Prostate gland (tissue), 2 donors: ENCODE data around the gene PRKG1.

ENCODE experiments used
- POLR2A ChIP-seq: fragments of 450-650 bp; IDR thresholded peaks from one replicate; pipeline ENCODE4 v1.6.1; 2016; ENCODE audit warnings: antibody characterized with exemption, mild to moderate bottlenecking
- POLR2AphosphoS5 ChIP-seq: sonication (generic); formaldehyde crosslinking; IDR thresholded peaks from one replicate; pipeline ENCODE4 v1.6.1; 2017; ENCODE audit warnings: antibody characterized with exemption
- TF ChIP-seq, protein P1 (sequence below), 4 experiments: fragments of 200-600 bp in 2 of 4; fragments of 450-650 bp in 2 of 4; sonication (generic) in 2 of 4; IDR thresholded peaks; 1 replicate in 3 of 4; 2 replicates in 1 of 4; pipeline ENCODE4 v1.5.1; 2016 to 2019; ENCODE audit warnings: antibody characterized with exemption in 4 of 4, mild to moderate bottlenecking in 2 of 4, moderate library complexity in 2 of 4

DNA sequence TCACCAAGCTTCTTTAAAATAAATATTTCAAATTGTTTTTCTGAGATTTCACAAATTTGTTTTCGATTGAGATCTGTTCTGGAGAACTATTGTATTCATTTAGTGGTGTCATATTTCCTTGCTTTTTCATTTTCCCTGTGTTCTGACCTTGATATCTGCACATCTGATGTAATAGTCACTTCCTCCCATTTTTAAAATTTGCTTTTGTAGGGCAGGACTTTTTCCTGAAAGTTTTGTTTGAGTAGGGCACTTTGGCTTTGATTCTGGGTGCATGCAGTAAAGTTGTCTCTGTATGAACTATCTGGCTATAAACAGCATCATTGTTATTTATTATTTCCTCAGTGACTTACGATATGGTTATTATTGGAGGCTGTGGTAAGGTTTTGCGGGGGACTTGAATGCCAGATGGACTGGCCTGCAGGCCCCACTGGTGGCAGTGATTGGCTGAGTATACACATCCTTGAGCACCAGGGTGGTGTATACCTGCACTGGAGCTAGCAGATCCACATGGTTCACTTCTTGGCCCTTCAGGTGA is 541.5 kb downstream of the PRKG1 start:
- TF ChIP-seq, protein P1, sequence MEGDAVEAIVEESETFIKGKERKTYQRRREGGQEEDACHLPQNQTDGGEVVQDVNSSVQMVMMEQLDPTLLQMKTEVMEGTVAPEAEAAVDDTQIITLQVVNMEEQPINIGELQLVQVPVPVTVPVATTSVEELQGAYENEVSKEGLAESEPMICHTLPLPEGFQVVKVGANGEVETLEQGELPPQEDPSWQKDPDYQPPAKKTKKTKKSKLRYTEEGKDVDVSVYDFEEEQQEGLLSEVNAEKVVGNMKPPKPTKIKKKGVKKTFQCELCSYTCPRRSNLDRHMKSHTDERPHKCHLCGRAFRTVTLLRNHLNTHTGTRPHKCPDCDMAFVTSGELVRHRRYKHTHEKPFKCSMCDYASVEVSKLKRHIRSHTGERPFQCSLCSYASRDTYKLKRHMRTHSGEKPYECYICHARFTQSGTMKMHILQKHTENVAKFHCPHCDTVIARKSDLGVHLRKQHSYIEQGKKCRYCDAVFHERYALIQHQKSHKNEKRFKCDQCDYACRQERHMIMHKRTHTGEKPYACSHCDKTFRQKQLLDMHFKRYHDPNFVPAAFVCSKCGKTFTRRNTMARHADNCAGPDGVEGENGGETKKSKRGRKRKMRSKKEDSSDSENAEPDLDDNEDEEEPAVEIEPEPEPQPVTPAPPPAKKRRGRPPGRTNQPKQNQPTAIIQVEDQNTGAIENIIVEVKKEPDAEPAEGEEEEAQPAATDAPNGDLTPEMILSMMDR (IDR thresholded peaks at IDR 0.05), result no peak
- TF ChIP-seq POLR2A (no peak), POLR2AphosphoS5 (no peak)
